NCI-H1092 treated with DMSO at 0.1 percent for 48 hours (cell line): ENCODE measurements around the gene CPEB2.
"Not testable (repeated sequence)": the region's sequence is repeated elsewhere in the genome, so short reads cannot be mapped to it uniquely, and the experiment has no call there.

Experiments
- DNase-seq: peaks from one replicate; lab custom pipeline; 2025; lab: John Stamatoyannopoulos, UW

The CPEB2 gene

GRCh38 chr4:15054541-15054940, 52.3 kb downstream of the CPEB2 start:
- no peak for DNase-seq

- no peak for DNase-seq
Measured at GRCh38 chr4:15060213-15060612, 57.9 kb downstream of the CPEB2 start.

GRCh38 chr4:15063341-15063740, 61.1 kb downstream of the CPEB2 start:
- no peak for DNase-seq

- no peak for DNase-seq
Measured at GRCh38 chr4:15065516-15065915, 63.2 kb downstream of the CPEB2 start.

GRCh38 chr4:15066140-15066539, 63.9 kb downstream of the CPEB2 start:
- no peak for DNase-seq

GRCh38 chr4:15068298-15068697, 66.0 kb downstream of the CPEB2 start:
- DNase-seq, result no peak

GRCh38 chr4:15075875-15076274, 73.6 kb downstream of the CPEB2 start:
- DNase-seq, result no peak

GRCh38 chr4:15077969-15078368, 75.7 kb downstream of the CPEB2 start:
- no peak for DNase-seq

- DNase-seq, result no peak
Measured at GRCh38 chr4:15078682-15079642, 76.7 kb downstream of the CPEB2 start.

GRCh38 chr4:15084780-15085179, 82.5 kb downstream of the CPEB2 start:
- no peak for DNase-seq

- not testable (repeated sequence) for DNase-seq
Measured at GRCh38 chr4:15085762-15086161, 83.5 kb downstream of the CPEB2 start.

- DNase-seq, result not testable (repeated sequence)
Measured at GRCh38 chr4:15086259-15086658, 84.0 kb downstream of the CPEB2 start.

GRCh38 chr4:15088394-15089035, 86.2 kb downstream of the CPEB2 start:
- DNase-seq, result no peak

GRCh38 chr4:15089979-15090378, 87.7 kb downstream of the CPEB2 start:
- DNase-seq, result no peak

GRCh38 chr4:15100380-15100779, 98.1 kb downstream of the CPEB2 start:
- DNase-seq, result no peak

- DNase-seq, result no peak
Measured at GRCh38 chr4:15100994-15101695, 98.9 kb downstream of the CPEB2 start.

GRCh38 chr4:15104825-15105224, 102.5 kb downstream of the CPEB2 start:
- DNase-seq, result no peak

- DNase-seq, result no peak
Measured at GRCh38 chr4:15106399-15106798, 104.1 kb downstream of the CPEB2 start.

- no peak for DNase-seq
Measured at GRCh38 chr4:15109600-15109999, 107.3 kb downstream of the CPEB2 start.

GRCh38 chr4:15110120-15110571, 107.9 kb downstream of the CPEB2 start:
- DNase-seq, result no peak

GRCh38 chr4:15116509-15117079, 114.3 kb downstream of the CPEB2 start:
- no peak for DNase-seq

GRCh38 chr4:15117270-15117946, 115.1 kb downstream of the CPEB2 start:
- DNase-seq, result no peak
